HepG2 (cell line): ENCODE results near the gene ZNF213. TPM values are rescaled to one million over a fixed set of nuclear protein-coding genes. Genes with fewer than 3 reads are reported as not detected.

Experiments
- DR1 ChIP-seq: sonication (generic); formaldehyde crosslinking; IDR thresholded peaks from 2 replicates; pipeline ENCODE4 v1.8.0; 2021; ENCODE audit warnings: mild to moderate bottlenecking, missing genetic modification reagents, inconsistent platforms
- GABPB1 ChIP-seq: IDR thresholded peaks from 2 replicates; pipeline ENCODE4 v1.6.1; 2016; ENCODE audit warnings: mild to moderate bottlenecking, missing genetic modification reagents, moderate library complexity, missing compliant biosample characterization
- HDAC2 ChIP-seq: sonication (generic); formaldehyde crosslinking; IDR thresholded peaks from 2 replicates; pipeline ENCODE4 v1.4.0; 2020; ENCODE audit warnings: missing genetic modification reagents
- HOXA7 ChIP-seq: sonication (generic); formaldehyde crosslinking; IDR thresholded peaks from 2 replicates; pipeline ENCODE4 v1.8.1; 2022; ENCODE audit warnings: mild to moderate bottlenecking, missing genetic modification reagents, moderate library complexity
- MED1 ChIP-seq: sonication (generic); formaldehyde crosslinking; IDR thresholded peaks from 2 replicates; pipeline ENCODE4 v1.4.0; 2020; ENCODE audit warnings: missing genetic modification reagents
- MTA1 ChIP-seq: sonication (generic); formaldehyde crosslinking; IDR thresholded peaks from 2 replicates; pipeline ENCODE4 v1.4.0; 2020; ENCODE audit warnings: missing genetic modification reagents, mild to moderate bottlenecking, borderline replicate concordance
- YEATS4 ChIP-seq: sonication (generic); formaldehyde crosslinking; IDR thresholded peaks from 2 replicates; pipeline ENCODE4 v1.4.0; 2020; ENCODE audit warnings: missing genetic modification reagents, borderline replicate concordance
- ZFP90 ChIP-seq: sonication (generic); formaldehyde crosslinking; IDR thresholded peaks from 2 replicates; pipeline ENCODE4 v1.8.0; 2022; ENCODE audit warnings: missing genetic modification reagents, mild to moderate bottlenecking, inconsistent platforms, borderline replicate concordance
- ZNF451 ChIP-seq: sonication (generic); formaldehyde crosslinking; IDR thresholded peaks from 2 replicates; pipeline ENCODE4 v1.5.0; 2020; ENCODE audit warnings: mild to moderate bottlenecking, missing genetic modification reagents
- ZNF616 ChIP-seq: sonication (generic); formaldehyde crosslinking; IDR thresholded peaks from 2 replicates; pipeline ENCODE4 v1.5.0; 2020; ENCODE audit warnings: low read depth, mild to moderate bottlenecking, missing genetic modification reagents
- polyA plus RNA-seq, 8 experiments: library from polyadenylated mRNA; depleted of rRNA in 3 of 8; stranded (reverse) in 7 of 8; unstranded in 1 of 8; fragments of >200 nt; fragmentation: Illumina TruSeq in 4 of 8; extraction: Trizol in 4 of 8; gene quantifications; 2 replicates each; pipeline versions ENCODE4 v1.2.1 to v1.2.3, GENCODE V29; 2011 to 2016; ENCODE audit warnings: low read depth in 4 of 8, missing spikeins in 1 of 8, mixed read lengths in 1 of 8; ENCODE audit not compliant: insufficient read depth in 1 of 8
- total RNA-seq, 5 experiments: library from RNA; depleted of rRNA; stranded (reverse); fragments of >200 nt; fragmentation: Illumina TruSeq; extraction: Trizol; gene quantifications; 2 replicates each; pipeline ENCODE4 v1.2.3, GENCODE V29; 2016; ENCODE audit warnings: low read depth in 1 of 5
- TF ChIP-seq, protein P1 (sequence below): conservative IDR thresholded peaks from 2 replicates; pipeline ENCODE4 v1.6.1; 2018; ENCODE audit warnings: missing genetic modification reagents
- TF ChIP-seq, protein P2 (sequence below): sonication (generic); formaldehyde crosslinking; IDR thresholded peaks from 2 replicates; pipeline ENCODE4 v1.4.0; 2020; ENCODE audit warnings: missing genetic modification reagents, mild to moderate bottlenecking, borderline replicate concordance
- TF ChIP-seq, protein P3 (sequence below): IDR thresholded peaks from 2 replicates; pipeline ENCODE4 v1.6.1; 2016
- TF ChIP-seq, protein P4 (sequence below): sonication (generic); formaldehyde crosslinking; IDR thresholded peaks from 2 replicates; pipeline ENCODE4 v1.4.0; 2020; ENCODE audit warnings: mild to moderate bottlenecking, missing genetic modification reagents
- TF ChIP-seq, protein P5 (sequence below): sonication (generic); formaldehyde crosslinking; IDR thresholded peaks from 2 replicates; pipeline ENCODE4 v1.4.0; 2020; ENCODE audit warnings: missing genetic modification reagents, borderline replicate concordance

The ZNF213 gene
- total and polyA plus RNA-seq, 2 of the 13 experiments (the other 11 are each of a cell fraction or from before 2014, with no cell fraction given), result 0.59 to 0.97 TPM

DNA sequence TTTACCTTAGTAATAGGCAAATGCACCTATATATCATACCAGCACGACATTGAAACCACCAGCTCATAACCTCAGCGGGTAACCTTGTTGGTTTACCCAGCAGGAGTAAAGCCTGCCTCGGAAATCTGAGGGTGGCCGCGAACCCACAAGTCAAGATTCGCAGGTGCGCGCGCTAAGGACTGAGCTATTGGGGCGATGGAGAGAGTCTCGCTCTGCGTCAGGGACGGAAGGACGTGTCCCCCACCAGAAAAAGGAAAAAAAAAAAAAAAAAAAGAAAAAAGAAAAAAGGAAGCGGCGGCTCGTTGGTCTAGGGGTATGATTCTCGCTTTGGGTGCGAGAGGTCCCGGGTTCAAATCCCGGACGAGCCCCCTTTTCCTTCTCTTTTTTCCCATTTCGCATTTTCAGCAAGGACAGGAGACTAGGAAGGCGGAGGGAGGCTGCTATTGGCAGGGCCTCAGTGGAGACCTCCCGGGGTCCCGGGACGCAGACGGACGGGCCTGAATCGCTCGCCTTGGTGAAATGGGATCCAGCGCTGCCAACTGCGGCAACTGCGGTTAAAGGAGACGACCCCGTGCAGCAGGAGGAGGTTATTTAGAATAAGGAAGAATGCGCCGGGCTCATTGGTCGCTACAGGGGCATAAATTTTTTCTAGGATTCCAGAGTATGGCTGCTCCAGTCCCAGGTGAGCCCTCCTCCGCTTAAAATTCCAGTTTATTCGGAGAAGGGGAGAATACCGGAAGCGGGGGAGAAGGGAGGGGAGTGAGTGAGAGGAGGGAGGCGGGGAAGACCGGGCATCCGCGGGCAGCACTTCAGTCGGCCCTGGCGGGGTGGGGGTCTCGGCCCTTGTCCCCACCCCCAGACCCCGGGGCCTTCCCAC is 53.2 kb downstream of the ZNF213 start, which contains the start of gene OR1F1 (continued):
- TF ChIP-seq, protein P1, sequence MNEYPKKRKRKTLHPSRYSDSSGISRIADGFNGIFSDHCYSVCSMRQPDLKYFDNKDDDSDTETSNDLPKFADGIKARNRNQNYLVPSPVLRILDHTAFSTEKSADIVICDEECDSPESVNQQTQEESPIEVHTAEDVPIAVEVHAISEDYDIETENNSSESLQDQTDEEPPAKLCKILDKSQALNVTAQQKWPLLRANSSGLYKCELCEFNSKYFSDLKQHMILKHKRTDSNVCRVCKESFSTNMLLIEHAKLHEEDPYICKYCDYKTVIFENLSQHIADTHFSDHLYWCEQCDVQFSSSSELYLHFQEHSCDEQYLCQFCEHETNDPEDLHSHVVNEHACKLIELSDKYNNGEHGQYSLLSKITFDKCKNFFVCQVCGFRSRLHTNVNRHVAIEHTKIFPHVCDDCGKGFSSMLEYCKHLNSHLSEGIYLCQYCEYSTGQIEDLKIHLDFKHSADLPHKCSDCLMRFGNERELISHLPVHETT (CRISPR knock-in tag), result no peak
- TF ChIP-seq, protein P2, sequence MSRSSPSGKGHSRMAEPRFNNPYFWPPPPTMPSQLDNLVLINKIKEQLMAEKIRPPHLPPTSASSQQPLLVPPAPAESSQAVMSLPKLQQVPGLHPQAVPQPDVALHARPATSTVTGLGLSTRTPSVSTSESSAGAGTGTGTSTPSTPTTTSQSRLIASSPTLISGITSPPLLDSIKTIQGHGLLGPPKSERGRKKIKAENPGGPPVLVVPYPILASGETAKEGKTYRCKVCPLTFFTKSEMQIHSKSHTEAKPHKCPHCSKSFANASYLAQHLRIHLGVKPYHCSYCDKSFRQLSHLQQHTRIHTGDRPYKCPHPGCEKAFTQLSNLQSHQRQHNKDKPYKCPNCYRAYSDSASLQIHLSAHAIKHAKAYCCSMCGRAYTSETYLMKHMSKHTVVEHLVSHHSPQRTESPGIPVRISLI (CRISPR knock-in tag), result peak; percentile 99
- TF ChIP-seq GABPB1 (peak; percentile 21; the same call in 1 of the 2 replicates), MTA1 (no peak), DR1 (CRISPR knock-in tag) (0 out of 2 replicates have a peak, but pooled peaks have one; percentile 24), HDAC2 (CRISPR knock-in tag) (peak; percentile 27; the same call in 1 of the 2 replicates), HOXA7 (CRISPR knock-in tag) (no peak), MED1 (CRISPR knock-in tag) (peak; percentile 44), YEATS4 (CRISPR knock-in tag) (0 out of 2 replicates have a peak, but pooled peaks have one; percentile 29), ZNF451 (CRISPR knock-in tag) (no peak), ZNF616 (no peak), ZFP90 (no peak)
- TF ChIP-seq, protein P3, sequence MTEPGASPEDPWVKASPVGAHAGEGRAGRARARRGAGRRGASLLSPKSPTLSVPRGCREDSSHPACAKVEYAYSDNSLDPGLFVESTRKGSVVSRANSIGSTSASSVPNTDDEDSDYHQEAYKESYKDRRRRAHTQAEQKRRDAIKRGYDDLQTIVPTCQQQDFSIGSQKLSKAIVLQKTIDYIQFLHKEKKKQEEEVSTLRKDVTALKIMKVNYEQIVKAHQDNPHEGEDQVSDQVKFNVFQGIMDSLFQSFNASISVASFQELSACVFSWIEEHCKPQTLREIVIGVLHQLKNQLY, result no peak
- TF ChIP-seq, protein P4, sequence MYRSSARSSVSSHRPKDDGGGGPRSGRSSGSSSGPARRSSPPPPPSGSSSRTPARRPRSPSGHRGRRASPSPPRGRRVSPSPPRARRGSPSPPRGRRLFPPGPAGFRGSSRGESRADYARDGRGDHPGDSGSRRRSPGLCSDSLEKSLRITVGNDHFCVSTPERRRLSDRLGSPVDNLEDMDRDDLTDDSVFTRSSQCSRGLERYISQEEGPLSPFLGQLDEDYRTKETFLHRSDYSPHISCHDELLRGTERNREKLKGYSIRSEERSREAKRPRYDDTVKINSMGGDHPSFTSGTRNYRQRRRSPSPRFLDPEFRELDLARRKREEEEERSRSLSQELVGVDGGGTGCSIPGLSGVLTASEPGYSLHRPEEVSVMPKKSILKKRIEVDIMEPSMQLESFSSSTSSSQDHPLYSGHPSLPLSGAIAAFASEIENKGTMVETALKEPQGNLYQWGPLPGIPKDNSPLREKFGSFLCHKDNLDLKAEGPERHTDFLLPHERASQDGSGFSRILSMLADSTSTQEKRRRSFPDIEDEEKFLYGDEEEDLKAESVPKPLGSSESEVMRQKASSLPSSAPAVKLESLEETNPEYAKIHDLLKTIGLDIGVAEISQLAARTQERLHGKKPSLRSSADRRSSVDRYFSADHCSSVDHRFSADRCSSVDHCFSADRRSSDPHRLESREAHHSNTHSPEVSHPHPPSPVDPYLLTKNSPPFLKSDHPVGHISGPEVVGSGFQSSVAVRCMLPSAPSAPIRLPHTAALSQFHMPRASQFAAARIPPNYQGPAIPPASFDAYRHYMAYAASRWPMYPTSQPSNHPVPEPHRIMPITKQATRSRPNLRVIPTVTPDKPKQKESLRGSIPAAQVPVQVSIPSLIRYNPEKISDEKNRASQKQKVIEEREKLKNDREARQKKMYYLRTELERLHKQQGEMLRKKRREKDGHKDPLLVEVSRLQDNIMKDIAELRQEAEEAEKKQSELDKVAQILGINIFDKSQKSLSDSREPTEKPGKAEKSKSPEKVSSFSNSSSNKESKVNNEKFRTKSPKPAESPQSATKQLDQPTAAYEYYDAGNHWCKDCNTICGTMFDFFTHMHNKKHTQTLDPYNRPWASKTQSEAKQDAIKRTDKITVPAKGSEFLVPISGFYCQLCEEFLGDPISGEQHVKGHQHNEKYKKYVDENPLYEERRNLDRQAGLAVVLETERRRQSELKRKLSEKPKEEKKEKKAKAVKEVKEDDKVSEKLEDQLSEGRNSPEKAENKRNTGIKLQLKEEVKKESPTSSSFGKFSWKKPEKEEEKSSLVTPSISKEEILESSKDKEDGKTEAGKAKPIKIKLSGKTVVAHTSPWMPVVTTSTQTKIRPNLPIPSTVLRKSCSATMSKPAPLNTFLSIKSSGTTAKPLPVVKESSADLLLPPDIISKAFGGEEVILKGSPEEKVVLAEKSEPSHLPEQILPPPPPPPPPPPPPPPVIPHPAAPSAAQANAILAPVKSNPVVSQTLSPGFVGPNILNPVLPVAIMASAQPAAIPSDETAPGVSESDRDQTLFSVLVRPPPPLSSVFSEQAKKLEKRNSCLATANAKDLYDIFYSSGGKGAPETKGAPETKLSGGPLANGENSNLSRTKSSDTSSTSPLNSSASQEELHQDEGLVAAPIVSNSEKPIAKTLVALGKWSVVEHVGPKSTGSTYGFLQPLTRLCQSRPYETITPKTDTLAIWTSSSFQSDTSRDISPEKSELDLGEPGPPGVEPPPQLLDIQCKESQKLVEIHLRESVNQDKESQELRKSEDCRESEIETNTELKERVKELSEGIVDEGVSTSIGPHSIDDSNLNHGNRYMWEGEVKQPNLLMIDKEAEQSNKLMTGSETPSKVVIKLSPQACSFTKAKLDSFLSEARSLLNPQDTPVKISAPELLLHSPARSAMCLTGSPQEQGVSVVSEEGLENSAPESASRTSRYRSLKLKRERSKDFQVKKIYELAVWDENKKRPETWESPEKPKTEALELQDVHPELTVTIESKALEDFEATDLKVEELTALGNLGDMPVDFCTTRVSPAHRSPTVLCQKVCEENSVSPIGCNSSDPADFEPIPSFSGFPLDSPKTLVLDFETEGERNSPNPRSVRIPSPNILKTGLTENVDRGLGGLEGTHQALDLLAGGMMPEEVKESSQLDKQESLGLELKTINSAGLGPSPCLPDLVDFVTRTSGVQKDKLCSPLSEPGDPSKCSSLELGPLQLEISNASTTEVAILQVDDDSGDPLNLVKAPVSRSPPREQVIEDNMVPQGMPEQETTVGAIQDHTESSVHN (CRISPR knock-in tag), result no peak
- TF ChIP-seq, protein P5, sequence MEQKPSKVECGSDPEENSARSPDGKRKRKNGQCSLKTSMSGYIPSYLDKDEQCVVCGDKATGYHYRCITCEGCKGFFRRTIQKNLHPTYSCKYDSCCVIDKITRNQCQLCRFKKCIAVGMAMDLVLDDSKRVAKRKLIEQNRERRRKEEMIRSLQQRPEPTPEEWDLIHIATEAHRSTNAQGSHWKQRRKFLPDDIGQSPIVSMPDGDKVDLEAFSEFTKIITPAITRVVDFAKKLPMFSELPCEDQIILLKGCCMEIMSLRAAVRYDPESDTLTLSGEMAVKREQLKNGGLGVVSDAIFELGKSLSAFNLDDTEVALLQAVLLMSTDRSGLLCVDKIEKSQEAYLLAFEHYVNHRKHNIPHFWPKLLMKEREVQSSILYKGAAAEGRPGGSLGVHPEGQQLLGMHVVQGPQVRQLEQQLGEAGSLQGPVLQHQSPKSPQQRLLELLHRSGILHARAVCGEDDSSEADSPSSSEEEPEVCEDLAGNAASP, result 0 out of 2 replicates have a peak, but pooled peaks have one; percentile 16
